CD14-positive monocyte (primary cell): ENCODE results near the gene NUPR1. TPM values are rescaled to one million over a fixed set of nuclear protein-coding genes. Genes with fewer than 3 reads are reported as not detected.
A peak's percentile ranks its signal among the peaks of the same experiment; 100 is the strongest.
"Not testable (repeated sequence)": the region's sequence is repeated elsewhere in the genome, so short reads cannot be mapped to it uniquely, and the experiment has no call there.

ENCODE experiments used
- DNase-seq, 3 donors: peaks; one replicate each; pipeline ENCODE4 v3.0.0-alpha.2; 2011 to 2022
- H2AFZ ChIP-seq: 2 replicates; pipeline ENCODE4 v1.6.0; 2012; ENCODE audit warnings: mild to moderate bottlenecking, low read depth, low read length, inconsistent platforms; ENCODE audit not compliant: insufficient read depth, poor library complexity, severe bottlenecking
- H3K27ac ChIP-seq, 2 donors: 1 replicate in 1 of 2; 2 replicates in 1 of 2; pipeline ENCODE4 v1.5.1; 2012 to 2013; ENCODE audit warnings: low read length in 2 of 2, control low read depth in 1 of 2, inconsistent platforms in 1 of 2, low read depth in 1 of 2, mild to moderate bottlenecking in 1 of 2
- H3K27me3 ChIP-seq, 2 donors: one replicate each; pipeline versions ENCODE4 v1.6.0 to v1.6.1; 2011 to 2013; ENCODE audit warnings: low read length in 2 of 2; ENCODE audit not compliant: control insufficient read depth in 2 of 2, insufficient read depth in 2 of 2
- H3K36me3 ChIP-seq, 2 donors: replicated peaks in 1 of 2; 1 replicate in 1 of 2; 2 replicates in 1 of 2; pipeline versions ENCODE4 v1.5.1 to v1.6.1; 2012 to 2013; ENCODE audit warnings: low read length in 2 of 2, control low read depth in 1 of 2, inconsistent platforms in 1 of 2, mild to moderate bottlenecking in 1 of 2; ENCODE audit not compliant: insufficient read depth in 2 of 2, control insufficient read depth in 1 of 2
- H3K4me1 ChIP-seq, 2 donors: 1 replicate in 1 of 2; 2 replicates in 1 of 2; pipeline versions ENCODE4 v1.5.1 to v1.6.1; 2012 to 2013; ENCODE audit warnings: low read length in 2 of 2, control low read depth in 1 of 2, inconsistent platforms in 1 of 2, mild to moderate bottlenecking in 1 of 2, moderate library complexity in 1 of 2; ENCODE audit not compliant: insufficient read depth in 2 of 2, control insufficient read depth in 1 of 2
- H3K4me2 ChIP-seq: replicated peaks from 2 replicates; pipeline ENCODE3; 2012; ENCODE audit warnings: low read length, moderate library complexity, mild to moderate bottlenecking; ENCODE audit not compliant: poor library complexity, severe bottlenecking; ENCODE audit errors: extremely low read depth
- H3K4me3 ChIP-seq, 3 experiments: fragments of 200-600 bp in 1 of 3; sonication (generic) in 1 of 3; replicated peaks in 1 of 3; 1 replicate in 2 of 3; 2 replicates in 1 of 3; pipeline ENCODE4 v1.5.1; 2011 to 2013; ENCODE audit warnings: low read length in 3 of 3, mild to moderate bottlenecking in 3 of 3, control low read depth in 2 of 3, low read depth in 2 of 3, inconsistent platforms in 1 of 3, moderate library complexity in 1 of 3
- H3K79me2 ChIP-seq: 2 replicates; pipeline ENCODE4 v1.6.0; 2012; ENCODE audit warnings: mild to moderate bottlenecking, control low read depth, inconsistent platforms, low read length, moderate library complexity; ENCODE audit not compliant: insufficient read depth
- H3K9ac ChIP-seq: 2 replicates; pipeline ENCODE4 v1.6.0; 2017; ENCODE audit warnings: low read length, mild to moderate bottlenecking; ENCODE audit not compliant: insufficient read depth, poor library complexity, severe bottlenecking
- H3K9me3 ChIP-seq, 2 donors: replicated peaks in 1 of 2; 1 replicate in 1 of 2; 2 replicates in 1 of 2; pipeline versions ENCODE4 v1.5.1 to v1.6.1; 2012 to 2013; ENCODE audit warnings: low read length in 2 of 2, control low read depth in 1 of 2; ENCODE audit not compliant: control insufficient read depth in 1 of 2, insufficient read depth in 1 of 2
- H4K20me1 ChIP-seq: 2 replicates; pipeline ENCODE4 v1.6.0; 2012; ENCODE audit warnings: mild to moderate bottlenecking, low read length, control low read depth, moderate library complexity; ENCODE audit not compliant: insufficient read depth
- H3K27ac Mint-ChIP-seq, 7 donors: one replicate each; pipeline ENCODE4 v1.8.0; 2020; ENCODE audit warnings: mild to moderate bottlenecking in 7 of 7, mixed read lengths in 7 of 7, moderate library complexity in 6 of 7, inconsistent platforms in 2 of 7
- H3K27me3 Mint-ChIP-seq, 3 donors: one replicate each; pipeline ENCODE4 v1.8.0; 2021 to 2022; ENCODE audit warnings: low read depth in 3 of 3, mild to moderate bottlenecking in 3 of 3, mixed read lengths in 3 of 3, moderate library complexity in 3 of 3, inconsistent platforms in 1 of 3
- H3K36me3 Mint-ChIP-seq, 2 donors: one replicate each; pipeline ENCODE4 v1.8.0; 2020; ENCODE audit warnings: mixed read lengths in 2 of 2, inconsistent platforms in 1 of 2, mild to moderate bottlenecking in 1 of 2
- H3K4me1 Mint-ChIP-seq: one replicate; pipeline ENCODE4 v1.8.0; 2020; ENCODE audit warnings: mild to moderate bottlenecking, mixed read lengths
- H3K4me3 Mint-ChIP-seq, 2 donors: one replicate each; pipeline ENCODE4 v1.8.0; 2020; ENCODE audit warnings: mild to moderate bottlenecking in 2 of 2, mixed read lengths in 2 of 2, moderate library complexity in 1 of 2
- H3K9me3 Mint-ChIP-seq, 7 donors: one replicate each; pipeline ENCODE4 v1.8.0; 2020 to 2022; ENCODE audit warnings: mixed read lengths in 7 of 7, mild to moderate bottlenecking in 6 of 7, moderate library complexity in 6 of 7, inconsistent platforms in 2 of 7
- WGBS: methylation state at CpG from one replicate; pipeline ENCODE4 v1.1.5; 2013; ENCODE audit warnings: missing lambda C conversion rate; ENCODE audit not compliant: insufficient coverage; 5-methylcytosine and 5-hydroxymethylcytosine counted together
- intact Hi-C, 2 donors: fragments of 100-400 bp; cut with micrococcal nuclease; formaldehyde crosslinking; loops; one replicate each; pipeline versions ENCODE4 v1.15.0 to v1.15.1; 2023
- polyA plus RNA-seq, 3 donors: library from polyadenylated mRNA; depleted of rRNA in 1 of 3; unstranded in 2 of 3; stranded (reverse) in 1 of 3; fragments of 300-500 nt in 2 of 3; fragments of >200 nt in 1 of 3; fragmentation: Illumina TruSeq in 2 of 3; gene quantifications; 1 replicate in 2 of 3; 2 replicates in 1 of 3; pipeline ENCODE4 v1.2.3, GENCODE V29; 2012 to 2021
- TF ChIP-seq, protein P1 (sequence below): fragments of 200-600 bp; IDR thresholded peaks from one replicate; pipeline ENCODE4 v1.8.0; 2022; ENCODE audit warnings: antibody characterized with exemption, mild to moderate bottlenecking

NUPR1 gene
- polyA plus RNA-seq, 3 donors = 0.01 to 1.9 TPM; not detected in 1

DNA sequence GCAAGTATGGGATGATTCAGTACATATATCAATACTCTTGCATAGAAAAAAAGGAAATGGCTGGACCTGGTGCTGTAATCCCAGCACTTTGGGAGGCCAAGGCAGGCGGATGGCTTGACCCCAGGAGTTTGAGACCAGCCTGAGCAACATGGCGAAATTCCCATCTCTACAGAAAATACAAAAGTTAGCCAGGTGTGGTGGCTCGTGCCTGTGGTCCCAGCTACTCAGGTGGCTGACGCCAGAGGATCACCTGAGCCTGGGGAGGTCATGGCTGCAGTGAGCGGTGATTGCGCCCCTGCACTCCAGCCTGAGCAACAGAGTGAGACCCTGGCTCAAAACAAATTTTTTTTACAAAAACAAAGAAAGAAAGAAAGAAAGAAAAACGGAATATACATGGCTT is 7.9 kb upstream of the NUPR1 start:
- DNase-seq = no peak
- Histone ChIP-seq H3K36me3 (no peaks in the 10 kb centered on the region), H3K4me2 (no peak overlapping the region), H3K4me1 (peaks cover 28 to 38% of the 10 kb centered on the region in 2 donors), H3K27ac (no peak overlapping the region), H4K20me1 (no peaks in the 10 kb centered on the region), H3K79me2 (no peaks in the 10 kb centered on the region), H3K9ac (no peak overlapping the region), H3K4me3 (no peak overlapping the region), H3K27me3 (no peaks in the 10 kb centered on the region), H3K9me3 (no peaks in the 10 kb centered on the region), H2AFZ (no peak overlapping the region)
- Mint-ChIP-seq H3K9me3 (no peaks in the 10 kb centered on the region), H3K4me1 (peaks cover 33% of the 10 kb centered on the region), H3K27me3 (peaks cover 1 to 7% (median 2%) of the 10 kb centered on the region in 3 donors), H3K27ac (no peak overlapping the region), H3K4me3 (no peak overlapping the region), H3K36me3 (no peaks in the 10 kb centered on the region)
- 75% methylated on average over 2 of the region's 7 CpGs for WGBS
- intact Hi-C loops = loop anchor here in 1 of 2 donors (5.0 kb wide), 1 partner anchor 49 kb away; no protein-coding TSS in a partner anchor
- TF ChIP-seq, protein P1, sequence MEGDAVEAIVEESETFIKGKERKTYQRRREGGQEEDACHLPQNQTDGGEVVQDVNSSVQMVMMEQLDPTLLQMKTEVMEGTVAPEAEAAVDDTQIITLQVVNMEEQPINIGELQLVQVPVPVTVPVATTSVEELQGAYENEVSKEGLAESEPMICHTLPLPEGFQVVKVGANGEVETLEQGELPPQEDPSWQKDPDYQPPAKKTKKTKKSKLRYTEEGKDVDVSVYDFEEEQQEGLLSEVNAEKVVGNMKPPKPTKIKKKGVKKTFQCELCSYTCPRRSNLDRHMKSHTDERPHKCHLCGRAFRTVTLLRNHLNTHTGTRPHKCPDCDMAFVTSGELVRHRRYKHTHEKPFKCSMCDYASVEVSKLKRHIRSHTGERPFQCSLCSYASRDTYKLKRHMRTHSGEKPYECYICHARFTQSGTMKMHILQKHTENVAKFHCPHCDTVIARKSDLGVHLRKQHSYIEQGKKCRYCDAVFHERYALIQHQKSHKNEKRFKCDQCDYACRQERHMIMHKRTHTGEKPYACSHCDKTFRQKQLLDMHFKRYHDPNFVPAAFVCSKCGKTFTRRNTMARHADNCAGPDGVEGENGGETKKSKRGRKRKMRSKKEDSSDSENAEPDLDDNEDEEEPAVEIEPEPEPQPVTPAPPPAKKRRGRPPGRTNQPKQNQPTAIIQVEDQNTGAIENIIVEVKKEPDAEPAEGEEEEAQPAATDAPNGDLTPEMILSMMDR = no peak

DNA sequence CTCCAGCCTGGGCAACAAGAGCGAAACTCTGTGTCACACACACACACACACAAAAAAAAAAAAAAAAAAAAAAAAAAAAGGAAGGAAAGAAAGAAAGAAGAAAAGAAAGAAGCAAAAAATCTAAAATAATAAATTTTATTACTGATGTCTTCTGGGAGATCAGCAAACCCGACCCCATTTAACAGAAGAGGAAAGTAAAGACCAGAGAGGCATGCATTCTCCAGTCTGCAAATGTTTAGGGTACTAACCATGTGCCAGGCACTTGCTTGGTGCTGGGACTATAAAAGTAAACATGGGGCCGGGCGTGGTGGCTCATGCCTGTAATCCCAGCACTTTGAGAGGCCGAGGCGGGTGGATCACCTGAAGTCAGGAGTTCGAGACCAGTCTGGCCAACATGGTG is 7.2 kb upstream of the NUPR1 start:
- 91% methylated on average over 4 of the region's 7 CpGs for WGBS
- not testable (repeated sequence) for H3K9me3 Mint-ChIP-seq, H4K20me1 ChIP-seq, H3K27me3 Mint-ChIP-seq, H3K79me2 ChIP-seq, H3K4me3 Mint-ChIP-seq, H3K9me3 ChIP-seq, DNase-seq, H3K27ac ChIP-seq, H3K4me3 ChIP-seq, H2AFZ ChIP-seq, H3K9ac ChIP-seq, H3K36me3 ChIP-seq, H3K4me2 ChIP-seq, H3K27me3 ChIP-seq, H3K36me3 Mint-ChIP-seq
- Mint-ChIP-seq H3K27ac (peak overlapping the region in 1 of 7 donors; percentile 66), H3K4me1 (peaks cover 33% of the 10 kb centered on the region)
- intact Hi-C loops = loop anchor here in 1 of 2 donors (5.0 kb wide), 1 partner anchor 49 kb away; no protein-coding TSS in a partner anchor
- H3K4me1 ChIP-seq = peaks cover 28 to 38% of the 10 kb centered on the region in 2 donors
